HG02588 (cell line): ENCODE measurements around the gene RMND5A.

Experiments used
- ATAC-seq: cut with Tn5 transposase; IDR thresholded peaks from one replicate; pipeline ENCODE4 v1.9.1; 2021; ENCODE audit warnings: mild to moderate bottlenecking, moderate library complexity; ENCODE audit not compliant: unreplicated experiment

The RMND5A gene

GRCh38 chr2:86825036-86825692 lies 105.1 kb downstream of the RMND5A start:
- ATAC-seq = no peak

GRCh38 chr2:86825693-86826381 lies 105.7 kb downstream of the RMND5A start:
- ATAC-seq = no peak

- no peak for ATAC-seq
Observed at GRCh38 chr2:86826951-86827350, 106.9 kb downstream of the RMND5A start.
